Fibroblast of skin of right quadriceps (primary cell): ENCODE results near the gene HEXIM2.

ENCODE experiments used
- DNase-seq: peaks from one replicate; pipeline ENCODE4 v3.0.0-alpha.2; 2013

The HEXIM2 gene

DNA sequence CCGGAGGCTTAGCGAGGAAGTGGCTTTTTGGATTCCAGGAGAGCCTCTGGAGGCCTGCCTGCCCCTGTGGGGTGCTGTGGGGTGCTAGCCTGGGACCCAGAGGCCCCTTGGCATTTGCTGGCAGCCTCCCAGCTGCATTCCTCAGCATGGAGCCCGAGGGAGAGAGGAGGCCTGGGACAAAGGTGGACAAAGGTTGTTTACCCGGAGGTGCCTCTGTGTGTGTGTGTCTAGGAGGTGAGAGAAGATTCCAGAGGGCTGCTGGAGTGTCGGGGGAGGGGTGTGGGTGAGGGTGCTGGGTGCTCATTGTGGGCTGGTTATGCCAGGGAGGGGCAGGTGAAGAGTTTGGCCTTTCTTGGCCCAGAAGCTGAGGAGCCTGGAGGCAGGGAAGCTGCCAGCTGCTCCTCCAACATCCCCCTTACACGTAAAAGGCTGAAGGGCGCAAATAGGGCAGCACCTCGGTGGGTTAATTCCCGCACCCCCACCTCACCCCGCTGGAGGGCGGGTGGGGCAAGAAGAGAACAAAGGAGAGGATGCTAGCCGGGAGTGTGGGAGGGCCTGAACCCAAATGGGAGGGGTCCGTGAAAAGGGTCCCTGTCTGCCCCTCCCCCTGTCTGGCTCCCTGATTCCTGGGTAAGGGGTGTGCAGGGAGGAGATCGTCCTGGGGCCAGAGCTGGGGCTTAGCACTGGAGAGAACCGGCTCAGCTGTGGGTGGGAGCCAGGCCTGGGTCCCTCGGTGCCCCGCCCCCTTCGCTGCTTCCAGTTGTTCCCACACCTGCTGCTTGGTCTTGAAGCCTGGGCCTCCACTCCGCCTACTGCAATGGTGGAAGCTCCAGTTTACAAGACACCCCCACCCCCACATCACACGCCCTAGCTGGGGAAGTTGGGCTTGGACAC is 9.9 kb downstream of the HEXIM2 start:
- no peak for DNase-seq

DNA sequence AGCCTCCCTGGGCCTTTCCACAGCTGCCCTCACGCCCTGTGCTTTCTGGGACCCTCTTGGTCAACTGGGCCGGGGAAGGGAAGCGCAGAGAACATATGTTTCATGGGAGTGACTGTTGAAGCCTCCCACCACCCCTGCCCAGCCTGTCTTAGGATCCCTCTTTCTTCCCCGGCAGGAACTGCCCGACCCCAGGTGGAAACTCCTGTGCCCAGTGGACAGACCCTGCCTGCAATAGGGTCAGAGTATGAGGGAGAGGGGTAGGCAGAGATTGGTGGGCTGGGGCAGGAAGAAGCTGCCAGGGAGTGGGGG is 10.5 kb downstream of the HEXIM2 start:
- DNase-seq: no peak

DNA sequence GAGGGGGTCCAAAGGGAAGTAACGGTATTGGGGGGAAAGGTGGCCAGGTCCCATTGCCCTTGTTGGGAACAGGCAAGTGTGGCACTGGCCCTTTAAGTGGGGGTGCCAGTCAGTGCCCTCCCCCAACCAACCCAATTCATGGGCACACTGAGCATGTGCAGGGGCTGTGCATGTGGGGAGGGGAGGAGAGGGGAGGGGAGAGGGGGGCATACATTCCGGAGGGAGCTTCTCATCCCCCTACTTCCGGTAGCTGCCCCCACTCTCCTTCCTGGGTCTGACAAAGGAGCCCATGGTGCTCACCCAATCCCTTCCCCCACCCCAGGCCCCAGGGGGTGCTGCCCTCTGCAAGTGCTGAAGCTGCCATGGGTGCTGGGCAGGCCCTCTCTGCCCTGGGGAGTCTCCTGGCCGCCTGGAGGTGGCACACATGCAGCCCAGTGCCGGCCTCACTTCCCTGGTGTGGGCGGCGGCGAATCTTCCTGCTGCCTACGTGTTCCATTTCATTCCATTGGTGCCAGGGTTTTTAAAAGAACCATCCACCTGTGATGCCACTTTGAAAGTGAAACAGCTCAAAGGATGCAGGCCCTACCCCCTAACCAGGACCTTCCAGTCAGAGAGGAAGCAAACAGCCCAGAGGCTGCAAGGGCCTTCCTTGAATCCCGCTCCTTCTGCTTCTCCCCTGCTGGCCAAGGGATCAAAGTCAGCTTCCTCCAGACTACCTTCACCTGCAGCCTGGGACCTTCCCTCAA is 11.0 kb downstream of the HEXIM2 start:
- peak; percentile 89 for DNase-seq

DNA sequence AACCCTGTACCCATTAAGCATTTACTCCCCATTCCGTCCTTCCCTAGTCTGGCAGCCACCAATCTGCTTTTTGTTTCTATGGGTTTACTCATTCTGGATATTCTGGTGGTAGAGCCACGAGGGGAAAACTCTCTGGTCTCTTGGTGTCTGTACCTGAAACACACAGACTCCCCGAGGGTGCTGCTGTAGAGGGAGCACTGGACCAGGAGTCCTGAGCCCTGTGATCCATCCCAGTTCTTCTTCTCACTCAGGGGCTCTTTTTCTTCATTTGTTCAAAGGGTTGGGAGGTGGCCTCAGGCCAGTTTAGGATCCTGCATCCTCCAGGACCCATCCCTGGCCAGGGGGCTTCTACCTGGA is 14.1 kb downstream of the HEXIM2 start:
- DNase-seq: no peak

DNA sequence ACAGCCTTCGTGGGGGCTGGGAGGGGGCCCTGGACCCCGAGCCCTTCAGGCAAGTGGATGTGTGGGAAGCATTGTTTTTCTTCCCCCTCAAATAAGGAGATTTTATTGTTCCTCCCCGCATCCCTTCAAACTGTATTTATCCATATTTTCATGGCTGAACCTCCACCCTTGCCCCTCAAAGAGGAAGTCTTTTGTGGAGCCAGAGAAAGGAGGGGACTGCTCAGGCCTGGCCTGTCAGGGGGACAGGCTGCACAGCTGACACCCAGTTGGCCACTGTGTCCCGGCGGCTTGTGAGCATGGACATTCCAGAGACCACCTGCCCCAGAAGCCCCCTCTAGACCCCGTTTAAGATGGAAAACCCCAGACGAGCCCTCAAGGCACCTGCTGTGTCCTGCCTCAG is 15.9 kb downstream of the HEXIM2 start:
- DNase-seq: no peak

DNA sequence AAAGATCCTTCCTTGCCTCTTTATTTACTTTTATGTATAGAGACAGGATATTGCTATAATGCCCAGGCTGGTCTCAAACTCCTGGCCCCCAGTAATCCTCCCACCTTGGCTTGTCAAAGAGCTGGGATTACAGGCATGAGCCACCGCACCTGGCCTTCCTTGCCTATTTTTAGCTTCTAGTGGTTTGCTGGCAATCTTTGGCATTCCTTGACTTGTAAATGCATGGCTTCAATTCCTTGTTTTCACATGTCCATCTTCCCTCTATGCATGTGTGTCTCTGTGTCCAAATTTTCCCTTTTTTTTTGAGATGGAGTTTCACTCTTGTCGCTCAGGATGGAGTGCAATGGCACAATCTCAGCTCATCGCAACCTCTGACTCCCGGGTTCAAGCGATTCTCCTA is 22.5 kb downstream of the HEXIM2 start:
- no peak for DNase-seq

DNA sequence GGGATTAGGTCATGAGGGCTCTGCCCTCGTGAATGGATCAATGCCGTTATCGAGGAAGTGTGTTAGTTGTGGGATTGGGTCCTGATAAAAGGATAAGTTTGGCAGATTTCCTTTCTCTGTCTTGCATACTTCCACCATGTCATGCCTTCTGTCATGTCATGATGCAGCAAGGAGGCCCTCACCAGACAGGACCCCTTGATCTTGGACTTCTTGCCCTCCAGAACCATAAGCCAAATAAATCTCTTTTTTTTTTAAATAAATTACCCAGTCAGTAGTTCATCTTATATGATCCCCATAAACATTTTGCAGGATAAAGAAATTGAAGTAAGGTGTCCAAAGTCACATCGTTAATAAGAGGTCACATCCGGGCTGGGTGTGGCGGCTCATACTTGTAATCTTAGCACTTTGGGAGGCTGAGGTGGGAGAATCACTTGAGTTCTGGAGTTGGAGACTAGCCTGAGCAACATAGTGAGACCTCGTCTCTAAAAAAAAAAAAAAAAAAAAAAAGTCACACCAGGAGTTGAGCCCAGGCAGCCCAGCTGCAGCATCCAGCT is 25.2 kb downstream of the HEXIM2 start:
- DNase-seq: no peak

DNA sequence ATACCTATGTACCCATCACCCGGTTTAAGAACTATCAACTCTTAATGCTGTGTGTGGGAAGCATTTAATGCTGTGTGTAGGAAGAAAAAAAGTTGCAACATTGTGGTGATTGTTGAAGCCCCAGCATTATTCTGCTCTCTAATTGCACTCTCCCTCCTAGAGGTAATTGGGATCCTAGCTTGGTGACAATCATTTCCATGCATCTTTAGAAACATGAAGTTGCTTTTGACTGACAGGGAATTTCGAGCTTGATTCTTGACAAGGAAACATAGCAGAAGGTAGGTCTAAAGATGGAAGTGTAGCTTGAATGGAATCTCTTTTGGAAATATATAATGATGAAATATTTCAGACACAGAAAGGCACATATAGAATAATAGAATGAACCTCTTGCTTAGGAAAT is 27.3 kb downstream of the HEXIM2 start:
- DNase-seq: no peak

DNA sequence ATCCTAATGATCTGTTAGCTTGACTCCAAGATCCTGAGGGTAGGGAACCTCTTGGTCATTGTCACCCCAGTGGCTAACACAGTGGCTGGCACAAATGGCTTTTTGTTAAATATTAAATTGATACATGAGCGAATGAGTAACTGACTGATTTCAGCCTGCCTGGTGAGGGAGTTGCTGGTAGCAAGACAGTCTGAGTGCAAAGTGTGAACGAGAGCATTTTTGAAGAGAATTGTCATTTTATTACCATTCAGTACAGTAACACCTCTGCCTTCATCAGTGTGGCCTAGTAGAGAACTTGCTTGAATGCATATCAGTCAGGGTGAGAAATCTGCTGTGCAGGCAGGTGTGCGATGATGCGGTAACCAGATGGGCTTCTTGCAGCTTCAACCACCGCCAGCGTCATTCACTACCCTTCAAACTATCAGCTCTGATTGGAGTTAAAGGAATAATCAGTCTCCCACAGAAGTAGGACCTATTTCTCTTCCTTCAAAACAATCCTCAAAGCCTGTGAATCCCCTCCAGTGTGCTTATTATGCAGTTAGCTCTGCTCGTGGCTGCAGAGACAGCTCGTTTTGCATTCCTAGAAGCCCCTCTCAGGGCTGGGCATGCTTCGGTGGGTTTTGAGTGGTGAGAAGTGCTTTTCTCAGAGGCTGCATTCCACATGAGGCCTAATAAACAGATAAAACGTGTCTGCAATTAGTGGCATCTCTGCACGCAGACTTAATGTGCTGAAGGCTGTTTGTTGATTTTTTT is 29.0 kb downstream of the HEXIM2 start:
- DNase-seq: no peak

DNA sequence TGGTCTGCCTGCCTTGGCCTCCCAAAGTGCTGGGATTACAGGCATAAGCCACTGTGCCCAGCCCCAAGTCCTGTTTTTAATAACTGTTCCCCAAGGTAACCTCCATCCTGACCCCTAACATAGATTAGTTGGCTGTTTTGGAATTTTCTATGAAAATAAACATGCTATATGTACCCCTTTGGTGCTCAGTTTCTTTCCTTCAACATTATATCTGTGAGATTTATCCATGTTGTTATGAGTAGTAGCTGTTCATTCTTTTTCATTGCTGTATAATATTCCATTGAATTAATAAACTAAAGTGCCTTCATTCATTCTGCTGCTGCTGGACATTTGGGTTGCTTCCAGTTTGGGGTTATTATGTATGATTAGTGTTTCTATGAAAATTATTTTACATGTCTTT is 33.7 kb downstream of the HEXIM2 start:
- DNase-seq: no peak

DNA sequence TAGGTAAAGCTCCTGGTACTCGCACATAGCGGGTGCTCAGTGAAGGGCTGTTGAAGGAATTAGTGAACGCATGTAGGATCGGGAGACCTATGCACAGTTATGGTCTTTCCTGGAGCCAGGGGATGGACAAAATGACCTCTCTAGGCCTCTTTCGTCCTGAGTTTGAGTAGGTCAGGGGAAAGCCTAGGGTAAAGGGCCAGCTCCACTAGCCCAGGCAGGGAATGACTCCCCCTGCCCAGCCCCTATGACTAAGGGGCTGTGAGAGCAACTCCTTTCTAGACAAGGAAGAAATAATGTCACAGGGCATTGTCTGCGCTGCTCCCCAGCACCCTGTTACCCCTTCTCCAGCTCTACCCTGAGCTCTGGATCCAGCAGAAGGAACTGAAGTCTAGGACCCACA is 35.4 kb downstream of the HEXIM2 start:
- DNase-seq: no peak

DNA sequence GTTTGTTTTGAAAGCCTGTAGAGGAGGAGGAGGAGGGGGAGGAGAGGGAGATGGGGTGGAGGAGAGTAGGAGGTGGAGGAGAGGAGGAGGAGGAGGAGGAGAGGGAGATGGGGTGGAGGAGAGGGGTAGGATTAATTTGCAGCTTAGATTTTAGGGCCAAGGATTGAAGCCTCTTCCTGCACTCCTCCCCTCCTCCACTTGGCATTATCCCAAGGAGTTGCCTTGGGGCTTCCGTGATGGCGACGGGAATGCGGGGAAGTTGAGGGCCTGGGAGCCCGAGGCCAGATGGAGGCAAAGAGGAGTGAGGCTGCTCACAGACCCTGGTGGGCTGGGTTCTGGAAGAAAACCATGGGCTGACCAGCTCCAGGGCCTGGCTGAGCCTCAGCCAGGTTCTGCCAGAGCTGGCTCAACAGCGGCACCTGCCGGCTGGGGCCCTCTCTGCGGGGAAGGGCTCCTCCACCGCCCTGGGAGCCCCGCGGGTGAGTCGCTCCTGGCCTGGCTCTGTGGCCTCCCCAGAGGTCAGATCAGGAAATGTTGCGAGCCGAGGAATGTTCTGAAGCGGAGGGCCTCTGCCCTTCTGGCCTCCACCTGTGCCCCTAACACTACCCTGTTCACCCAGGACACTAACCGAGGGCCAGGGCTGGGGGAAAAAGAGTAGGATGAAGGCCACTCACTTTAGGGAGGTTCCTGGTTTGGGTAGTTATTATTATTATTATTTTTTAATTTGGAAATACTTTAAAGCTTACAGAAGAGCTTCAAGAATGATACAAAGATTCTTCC is 36.1 kb downstream of the HEXIM2 start:
- DNase-seq: peak; percentile 80

DNA sequence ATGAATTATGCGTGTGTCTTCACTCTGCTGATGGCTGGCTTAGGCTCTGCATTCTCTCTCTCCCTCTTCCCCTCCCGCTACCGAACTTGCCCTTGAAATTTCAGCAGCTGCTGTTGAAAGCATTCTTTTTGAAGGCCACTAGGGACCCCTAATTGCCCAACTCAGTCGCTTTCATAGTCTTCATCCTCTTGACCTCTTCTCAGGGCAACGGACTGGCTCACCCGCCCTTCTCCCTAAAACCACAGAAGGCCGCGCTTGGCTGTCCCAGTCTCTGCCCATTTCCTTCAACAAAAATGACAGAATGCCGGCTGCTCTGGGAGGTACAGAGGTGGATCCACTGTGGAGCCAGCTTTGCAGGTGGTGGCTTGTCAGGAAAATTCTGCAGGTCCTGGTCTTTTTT is 39.0 kb downstream of the HEXIM2 start:
- no peak for DNase-seq

DNA sequence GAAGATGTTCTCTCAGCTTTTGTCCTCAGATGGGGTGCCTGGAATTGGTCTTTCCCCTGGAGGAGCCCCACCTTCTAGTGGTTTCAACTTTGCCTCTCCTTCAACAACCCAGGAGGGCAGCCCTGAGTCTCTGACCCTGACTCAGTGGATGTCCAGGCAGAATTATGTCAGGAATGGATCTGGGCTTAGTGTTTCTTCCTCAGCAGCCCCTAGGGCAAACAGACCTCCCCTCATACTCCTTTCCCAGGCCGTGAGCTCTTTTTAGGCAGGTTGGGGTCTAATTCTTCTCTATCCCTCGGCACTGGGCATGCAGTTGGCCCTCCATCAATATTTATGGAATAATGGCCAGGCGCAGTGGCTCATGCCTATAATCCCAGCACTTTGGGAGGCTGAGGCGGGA is 39.8 kb downstream of the HEXIM2 start:
- DNase-seq: no peak

DNA sequence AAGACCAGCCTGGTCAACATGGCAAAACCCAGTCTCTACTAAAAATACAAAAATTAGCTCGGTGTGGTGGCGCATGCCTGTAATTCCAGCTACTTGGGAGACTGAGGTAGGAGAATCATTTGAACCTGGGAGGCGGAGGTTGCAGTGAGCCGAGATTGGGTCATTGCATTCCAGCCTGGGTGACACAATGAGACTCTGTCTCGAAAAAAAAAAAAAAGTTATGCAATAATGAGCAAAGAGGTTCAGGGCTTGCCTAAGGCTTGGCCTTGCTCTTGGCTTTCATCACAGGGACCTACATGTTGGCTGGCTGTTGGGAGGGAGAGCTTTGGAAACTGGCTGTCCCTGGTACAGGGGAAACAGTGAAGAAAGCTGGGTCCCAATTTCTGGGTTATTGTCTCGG is 40.2 kb downstream of the HEXIM2 start:
- DNase-seq: peak; percentile 20

DNA sequence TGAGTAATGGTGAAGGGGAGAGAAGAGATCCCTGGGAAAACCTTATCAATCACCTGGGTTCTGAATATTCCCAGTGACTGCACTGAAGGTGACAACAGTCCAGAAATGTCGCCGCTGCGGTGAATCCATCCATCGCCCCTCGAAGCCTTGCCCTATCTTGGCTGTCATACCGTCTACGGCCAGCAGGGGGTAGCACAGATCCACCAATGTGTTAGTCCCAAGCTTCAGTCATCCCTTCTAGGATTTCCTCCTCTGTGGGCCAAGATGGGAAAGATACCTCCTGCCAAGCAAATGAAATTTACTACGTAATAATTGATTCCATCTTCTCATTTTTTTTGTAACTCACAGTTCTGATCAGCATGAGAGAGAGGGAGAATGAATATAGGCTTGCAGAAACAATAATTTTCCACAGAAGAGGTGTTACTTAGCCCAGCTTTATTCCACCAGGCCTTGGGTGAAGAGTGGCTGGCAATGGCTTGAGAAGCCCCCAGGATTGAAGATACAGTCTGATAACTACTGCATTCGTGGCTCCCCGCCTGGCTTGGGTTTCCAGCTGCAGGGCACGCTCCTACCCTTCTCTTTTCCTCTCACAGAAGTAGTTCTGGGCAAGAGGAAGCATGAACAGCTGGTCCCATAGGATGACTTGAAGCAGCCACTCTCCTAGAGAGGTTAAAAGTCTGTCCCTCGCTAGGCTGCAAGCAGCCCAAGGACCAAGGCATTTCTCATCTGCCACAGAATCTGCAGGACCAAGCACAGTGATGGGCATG is 57.4 kb downstream of the HEXIM2 start:
- peak; percentile 83 for DNase-seq
